Nephron progenitor cell (in vitro differentiated cells): ENCODE data around the gene PBOV1.

ENCODE experiments used
- DNase-seq: peaks from one replicate; pipeline ENCODE4 v3.0.0; 2021
- H3K27ac Mint-ChIP-seq: 2 replicates; pipeline ENCODE4 v1.8.0; 2021; ENCODE audit warnings: mild to moderate bottlenecking, moderate library complexity, mixed read lengths
- H3K27me3 Mint-ChIP-seq: 2 replicates; pipeline ENCODE4 v1.8.0; 2021; ENCODE audit warnings: mild to moderate bottlenecking, low read depth, mixed read lengths; ENCODE audit not compliant: poor library complexity
- H3K36me3 Mint-ChIP-seq: 2 replicates; pipeline ENCODE4 v1.8.0; 2021; ENCODE audit warnings: low read depth, mixed read lengths
- H3K4me1 Mint-ChIP-seq: 2 replicates; pipeline ENCODE4 v1.8.0; 2021; ENCODE audit warnings: mixed read lengths
- H3K4me3 Mint-ChIP-seq: 2 replicates; pipeline ENCODE4 v1.8.0; 2021; ENCODE audit warnings: mild to moderate bottlenecking, moderate library complexity, mixed read lengths
- H3K9me3 Mint-ChIP-seq: 2 replicates; pipeline ENCODE4 v1.8.0; 2021; ENCODE audit warnings: mild to moderate bottlenecking, moderate library complexity, mixed read lengths
- TF ChIP-seq, protein P1 (sequence below): fragments of 200-600 bp; sonication (generic); IDR thresholded peaks from 2 replicates; pipeline ENCODE4 v1.5.0; 2021; ENCODE audit warnings: antibody characterized with exemption

PBOV1 gene

DNA sequence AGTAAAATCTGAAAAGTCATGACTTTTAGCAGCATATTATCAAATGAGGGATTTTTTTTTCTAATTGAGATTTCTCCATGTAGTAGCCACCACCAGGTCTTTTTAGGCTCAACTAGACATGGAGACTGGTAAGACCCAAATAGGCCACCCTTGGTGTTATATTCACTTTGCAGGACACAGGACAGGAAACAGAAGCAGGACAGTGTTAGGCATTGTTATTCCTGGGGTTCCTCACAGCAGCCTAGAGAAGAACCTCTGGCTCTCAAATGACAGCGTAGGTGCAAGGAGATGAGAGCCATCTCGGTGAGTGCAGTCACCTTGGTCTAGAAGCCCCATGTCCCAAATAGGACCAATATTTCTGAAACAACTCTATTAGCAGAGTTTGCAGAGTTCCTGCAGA is 19.2 kb upstream of the PBOV1 start:
- TF ChIP-seq, protein P1, sequence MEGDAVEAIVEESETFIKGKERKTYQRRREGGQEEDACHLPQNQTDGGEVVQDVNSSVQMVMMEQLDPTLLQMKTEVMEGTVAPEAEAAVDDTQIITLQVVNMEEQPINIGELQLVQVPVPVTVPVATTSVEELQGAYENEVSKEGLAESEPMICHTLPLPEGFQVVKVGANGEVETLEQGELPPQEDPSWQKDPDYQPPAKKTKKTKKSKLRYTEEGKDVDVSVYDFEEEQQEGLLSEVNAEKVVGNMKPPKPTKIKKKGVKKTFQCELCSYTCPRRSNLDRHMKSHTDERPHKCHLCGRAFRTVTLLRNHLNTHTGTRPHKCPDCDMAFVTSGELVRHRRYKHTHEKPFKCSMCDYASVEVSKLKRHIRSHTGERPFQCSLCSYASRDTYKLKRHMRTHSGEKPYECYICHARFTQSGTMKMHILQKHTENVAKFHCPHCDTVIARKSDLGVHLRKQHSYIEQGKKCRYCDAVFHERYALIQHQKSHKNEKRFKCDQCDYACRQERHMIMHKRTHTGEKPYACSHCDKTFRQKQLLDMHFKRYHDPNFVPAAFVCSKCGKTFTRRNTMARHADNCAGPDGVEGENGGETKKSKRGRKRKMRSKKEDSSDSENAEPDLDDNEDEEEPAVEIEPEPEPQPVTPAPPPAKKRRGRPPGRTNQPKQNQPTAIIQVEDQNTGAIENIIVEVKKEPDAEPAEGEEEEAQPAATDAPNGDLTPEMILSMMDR = no peak
- Mint-ChIP-seq H3K9me3 (no peaks in the 10 kb centered on the region), H3K36me3 (no peaks in the 10 kb centered on the region), H3K4me1 (no peaks in the 10 kb centered on the region), H3K27ac (no peak overlapping the region), H3K4me3 (no peak overlapping the region), H3K27me3 (peaks cover 6% of the 10 kb centered on the region)
- no peak for DNase-seq

DNA sequence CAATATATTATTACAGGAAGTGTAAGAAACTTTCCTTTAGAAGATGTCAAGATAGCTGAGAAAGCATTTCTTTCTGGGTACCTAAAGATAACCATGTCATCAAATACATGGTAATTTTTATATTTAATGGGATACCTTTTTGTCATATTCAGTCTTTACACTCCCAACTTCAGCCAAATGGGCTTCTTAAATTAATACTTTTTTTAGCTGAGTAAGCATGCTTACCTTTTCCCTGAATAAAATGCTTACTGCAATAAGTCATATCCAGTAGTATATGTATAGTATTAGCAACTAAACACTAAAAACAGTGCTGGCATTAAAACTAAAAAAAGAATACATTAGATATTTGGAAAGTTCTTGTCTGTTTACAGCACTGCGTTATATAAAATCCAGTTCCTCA is 17.4 kb upstream of the PBOV1 start:
- H3K4me3 Mint-ChIP-seq = no peak overlapping the region
- no peaks in the 10 kb centered on the region for H3K9me3 Mint-ChIP-seq
- H3K27ac Mint-ChIP-seq = no peak overlapping the region
- H3K36me3 Mint-ChIP-seq = no peaks in the 10 kb centered on the region
- H3K27me3 Mint-ChIP-seq = peaks cover 2% of the 10 kb centered on the region
- peaks cover 9% of the 10 kb centered on the region for H3K4me1 Mint-ChIP-seq
- no peak for DNase-seq
- TF ChIP-seq, protein P1 = no peak

DNA sequence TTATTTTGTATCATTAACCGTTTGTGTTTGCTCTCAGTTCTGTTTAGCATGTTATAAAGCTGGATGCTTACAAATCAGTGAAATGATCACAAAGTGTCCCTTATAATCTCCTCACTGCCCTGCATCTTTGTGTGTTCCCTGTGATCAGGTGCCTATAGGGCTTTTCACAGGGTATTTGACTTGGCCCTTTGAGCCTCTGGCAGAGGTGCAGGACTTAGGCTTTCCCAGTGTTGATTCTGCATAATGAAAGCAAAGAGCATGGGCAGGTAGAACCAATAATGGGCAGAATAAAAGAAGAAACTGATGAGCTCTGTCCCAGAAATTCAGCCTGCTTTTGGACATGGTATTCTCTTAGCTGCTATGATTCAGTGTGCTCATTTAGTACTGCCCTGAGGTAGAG is 16.9 kb upstream of the PBOV1 start:
- Mint-ChIP-seq H3K4me3 (no peak overlapping the region), H3K4me1 (peaks cover 14% of the 10 kb centered on the region), H3K9me3 (no peaks in the 10 kb centered on the region), H3K27me3 (peaks cover 2% of the 10 kb centered on the region), H3K27ac (no peak overlapping the region), H3K36me3 (no peaks in the 10 kb centered on the region)
- TF ChIP-seq, protein P1 = no peak
- DNase-seq = no peak

DNA sequence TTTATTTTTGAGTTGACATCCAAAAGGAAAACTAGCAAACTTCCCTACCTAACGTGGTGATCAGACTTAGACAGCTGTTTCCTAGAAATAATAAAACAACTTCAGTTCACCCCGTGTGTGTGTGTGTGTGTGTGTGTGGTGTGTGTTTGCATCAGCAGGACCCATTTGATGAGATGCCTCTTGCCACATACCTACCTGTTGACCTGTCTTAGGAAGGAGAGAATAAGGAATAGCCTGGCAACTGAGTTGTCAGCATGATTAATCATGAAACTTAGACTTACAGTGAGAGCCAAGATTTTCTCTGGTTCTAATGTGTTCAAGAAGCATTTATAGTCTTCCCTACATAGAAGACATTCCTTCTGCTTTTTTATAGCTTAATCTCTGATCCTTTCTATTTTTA is 16.1 kb upstream of the PBOV1 start:
- Mint-ChIP-seq H3K4me3 (no peak overlapping the region), H3K9me3 (no peaks in the 10 kb centered on the region), H3K27ac (no peak overlapping the region), H3K27me3 (peaks cover 2% of the 10 kb centered on the region), H3K4me1 (peaks cover 22% of the 10 kb centered on the region), H3K36me3 (no peaks in the 10 kb centered on the region)
- DNase-seq = no peak
- TF ChIP-seq, protein P1 = no peak

DNA sequence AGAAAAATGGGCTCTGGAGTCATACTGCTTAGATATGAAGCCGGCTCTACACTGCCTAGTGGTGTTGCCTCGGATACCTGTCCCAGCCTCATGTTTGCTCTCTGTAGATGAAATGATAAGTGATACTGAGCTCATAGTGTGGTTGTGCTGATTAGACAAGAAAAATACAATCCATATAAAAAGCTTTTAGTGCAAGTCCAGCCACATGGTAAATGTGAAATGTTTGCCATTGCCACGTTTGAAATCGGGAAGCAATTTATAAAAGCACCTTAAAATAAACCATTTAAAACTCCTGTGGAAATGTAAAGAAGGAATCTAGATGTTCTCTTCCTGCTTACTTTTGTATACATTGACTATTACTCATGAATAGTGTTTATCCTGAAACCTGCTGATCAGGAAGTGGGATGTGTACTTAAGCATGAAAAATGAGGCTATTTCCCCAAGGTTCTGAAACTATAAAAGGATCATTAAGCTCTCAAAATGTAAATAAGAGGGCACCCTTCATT is 13.1 kb upstream of the PBOV1 start:
- no peaks in the 10 kb centered on the region for H3K36me3 Mint-ChIP-seq
- H3K9me3 Mint-ChIP-seq = no peaks in the 10 kb centered on the region
- H3K27me3 Mint-ChIP-seq = peaks cover 3% of the 10 kb centered on the region
- H3K4me3 Mint-ChIP-seq = no peak overlapping the region
- TF ChIP-seq, protein P1 = no peak
- H3K27ac Mint-ChIP-seq = no peak overlapping the region
- DNase-seq = no peak
- peaks cover 46% of the 10 kb centered on the region for H3K4me1 Mint-ChIP-seq

DNA sequence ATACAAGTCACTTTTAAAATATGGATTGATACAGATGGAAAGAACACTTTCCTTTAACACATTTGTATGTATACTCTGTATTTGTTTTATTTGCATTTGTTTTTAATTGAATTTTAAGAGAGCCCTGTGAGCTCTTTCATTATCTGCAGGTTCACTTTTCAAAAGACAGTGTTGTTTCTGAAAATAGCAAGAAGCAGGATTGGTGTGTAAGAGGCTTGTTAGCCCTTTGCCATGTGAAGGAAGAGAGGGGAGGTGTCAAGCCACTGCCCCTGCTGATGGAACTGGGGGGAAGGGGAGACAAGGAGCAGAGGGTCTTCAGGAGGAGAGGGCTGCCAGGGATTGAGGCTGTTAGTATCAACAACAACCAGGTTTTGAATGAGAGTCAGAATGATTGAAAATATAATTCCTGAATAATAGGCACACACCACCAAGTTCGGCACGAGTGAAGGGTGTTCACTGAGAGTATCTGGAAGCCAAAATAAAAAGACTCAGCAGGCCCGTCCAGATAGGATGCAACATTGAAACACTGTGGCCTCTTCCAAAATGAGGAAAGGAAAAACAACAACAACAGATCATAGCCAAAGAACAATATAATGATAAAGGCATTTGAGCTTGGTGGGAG is 12.6 kb upstream of the PBOV1 start:
- peaks cover 7% of the 10 kb centered on the region for H3K27me3 Mint-ChIP-seq
- H3K4me1 Mint-ChIP-seq = peaks cover 48% of the 10 kb centered on the region
- TF ChIP-seq, protein P1 = no peak
- H3K36me3 Mint-ChIP-seq = no peaks in the 10 kb centered on the region
- no peak for DNase-seq
- no peaks in the 10 kb centered on the region for H3K9me3 Mint-ChIP-seq
- H3K27ac Mint-ChIP-seq = no peak overlapping the region
- H3K4me3 Mint-ChIP-seq = no peak overlapping the region
